HepG2 (cell line): Measurements from ENCODE around the gene NATD1. TPM values are rescaled to one million over a fixed set of nuclear protein-coding genes. Genes with fewer than 3 reads are reported as not detected.

Experiments used
- ATAC-seq: fragments of 200-7000 bp; cut with Tn5 transposase; 3 replicates; pipeline ENCODE4 v1.9.1; 2020; ENCODE audit warnings: mild to moderate bottlenecking, moderate library complexity
- BruUV-seq: library from RNA; stranded (reverse); fragments of 400-500 nt; replicated peaks from 2 replicates; lab custom pipeline; 2021; lab: Mats Ljungman, UMichigan
- CTCF ChIA-PET: fragments of 300-600 bp; formaldehyde crosslinking; extraction: SDS; loops from one replicate; lab custom pipeline; 2021; ENCODE audit warnings: low total read pairs, inconsistent platforms, low intra/inter-chr PET ratio; lab: Yijun Ruan, JAX
- POLR2A ChIA-PET: fragments of 350-600 bp; sonication (Branson Sonifier 250); formaldehyde crosslinking; loops from one replicate; lab custom pipeline; 2020; ENCODE audit warnings: antibody characterized with exemption, inconsistent platforms; lab: Yijun Ruan, JAX
- DNase-seq: peaks from one replicate; pipeline ENCODE4 v3.0.0-alpha.2; 2015; ENCODE audit warnings: low spot score
- FAIRE-seq: peaks from 3 replicates; lab custom pipeline; 2011; peaks lifted over from hg19 to GRCh38; lab: Jason Lieb, UNC
- H2AFZ ChIP-seq: one replicate; pipeline ENCODE4 v1.6.1; 2011; ENCODE audit warnings: low read length, inconsistent platforms
- H3K27ac ChIP-seq: fragments of 300-600 bp; 3 replicates; pipeline ENCODE4 v1.8.0; 2011; ENCODE audit warnings: mixed run types, mild to moderate bottlenecking, mixed read lengths, low read length, inconsistent platforms; ENCODE audit not compliant: insufficient read depth; ENCODE audit errors: extremely low read length
- H3K27me3 ChIP-seq, 2 experiments: fragments of 200-600 bp in 1 of 2; 2 replicates in 1 of 2; 3 replicates in 1 of 2; pipeline versions ENCODE4 v1.6.0 to v1.8.0; 2011; ENCODE audit warnings: low read length in 2 of 2, mild to moderate bottlenecking in 2 of 2, moderate library complexity in 2 of 2, inconsistent platforms in 1 of 2; ENCODE audit not compliant: insufficient read depth in 2 of 2, control insufficient read depth in 1 of 2
- H3K36me3 ChIP-seq, 2 experiments: fragments of 200-600 bp in 1 of 2; replicated peaks in 1 of 2; 2 replicates in 1 of 2; 3 replicates in 1 of 2; pipeline versions ENCODE4 v1.5.1 to v1.8.0; 2011; ENCODE audit warnings: low read length in 2 of 2, inconsistent platforms in 1 of 2; ENCODE audit not compliant: insufficient read depth in 2 of 2, control insufficient read depth in 1 of 2
- H3K4me1 ChIP-seq: 2 replicates; pipeline ENCODE4 v1.5.1; 2012; ENCODE audit warnings: low read length, inconsistent platforms; ENCODE audit not compliant: insufficient read depth
- H3K4me2 ChIP-seq: 2 replicates; pipeline ENCODE4 v1.6.0; 2011; ENCODE audit warnings: low read depth, low read length, inconsistent platforms
- H3K4me3 ChIP-seq, 3 experiments: fragments of 200-600 bp in 1 of 3; sonication (generic), shearing (Covaris generic) in 1 of 3; replicated peaks in 1 of 3; 2 replicates each; pipeline ENCODE4 v1.5.1; 2011 to 2016; ENCODE audit warnings: low read length in 3 of 3, inconsistent platforms in 2 of 3, low read depth in 2 of 3, mild to moderate bottlenecking in 2 of 3, control low read depth in 1 of 3, mixed read lengths in 1 of 3; ENCODE audit not compliant: insufficient read depth in 1 of 3
- H3K79me2 ChIP-seq: one replicate; pipeline ENCODE4 v1.6.1; 2011; ENCODE audit warnings: low read length, inconsistent platforms; ENCODE audit not compliant: insufficient read depth
- H3K9ac ChIP-seq: 2 replicates; pipeline ENCODE4 v1.6.0; 2011; ENCODE audit warnings: mild to moderate bottlenecking, low read depth, low read length, inconsistent platforms; ENCODE audit not compliant: insufficient read depth
- H3K9me3 ChIP-seq: 2 replicates; pipeline ENCODE4 v1.5.1; 2012; ENCODE audit warnings: mild to moderate bottlenecking, low read length
- H4K20me1 ChIP-seq: 2 replicates; pipeline ENCODE4 v1.6.0; 2011; ENCODE audit warnings: inconsistent platforms, mild to moderate bottlenecking, low read length, moderate library complexity; ENCODE audit not compliant: insufficient read depth
- ATF7 ChIP-seq, 2 experiments: fragments of 450-650 bp in 1 of 2; sonication (generic) in 1 of 2; formaldehyde crosslinking in 1 of 2; IDR thresholded peaks; 2 replicates each; pipeline versions ENCODE4 v1.4.0 to v1.6.1; 2016 to 2020; ENCODE audit warnings: antibody characterized with exemption in 1 of 2, mild to moderate bottlenecking in 1 of 2, missing genetic modification reagents in 1 of 2
- PLSCR1 ChIP-seq: sonication (generic); formaldehyde crosslinking; IDR thresholded peaks from 2 replicates; pipeline ENCODE4 v1.5.0; 2020; ENCODE audit warnings: missing genetic modification reagents, mild to moderate bottlenecking, borderline replicate concordance
- XBP1 ChIP-seq: sonication (generic); formaldehyde crosslinking; IDR thresholded peaks from 2 replicates; pipeline ENCODE4 v1.5.0; 2020; ENCODE audit warnings: missing genetic modification reagents
- ZBTB7B ChIP-seq: sonication (generic); formaldehyde crosslinking; IDR thresholded peaks from 2 replicates; pipeline ENCODE4 v1.4.0; 2020; ENCODE audit warnings: missing genetic modification reagents
- ZMYM3 ChIP-seq: sonication (generic); formaldehyde crosslinking; IDR thresholded peaks from 2 replicates; pipeline ENCODE4 v1.5.1; 2020; ENCODE audit warnings: mild to moderate bottlenecking, missing genetic modification reagents
- ZNF776 ChIP-seq: sonication (generic); formaldehyde crosslinking; IDR thresholded peaks from 2 replicates; pipeline ENCODE4 v1.4.0; 2020; ENCODE audit warnings: mild to moderate bottlenecking, missing genetic modification reagents
- ZNF891 ChIP-seq: sonication (generic); formaldehyde crosslinking; IDR thresholded peaks from 2 replicates; pipeline ENCODE4 v1.5.0; 2020; ENCODE audit warnings: mild to moderate bottlenecking, missing genetic modification reagents
- WGBS: methylation state at CpG from one replicate; pipeline ENCODE4 v1.1.6; 2017; ENCODE audit warnings: low lambda C conversion rate; 5-methylcytosine and 5-hydroxymethylcytosine counted together
- in situ Hi-C: cut with HindIII; loops from 2 replicates; pipeline ENCODE4 v1.10.0; 2017; ENCODE audit warnings: low pct_unique_long_range_greater_than_20kb; ENCODE audit not compliant: extremely low pct_ligation_motif_present
- intact Hi-C: fragments of 100-400 bp; cut with micrococcal nuclease; formaldehyde crosslinking; loops from one replicate; pipeline ENCODE4 v1.10.0; 2022; ENCODE audit not compliant: unreplicated experiment
- polyA plus RNA-seq, 8 experiments: library from polyadenylated mRNA; depleted of rRNA in 3 of 8; stranded (reverse) in 7 of 8; unstranded in 1 of 8; fragments of >200 nt; fragmentation: Illumina TruSeq in 4 of 8; extraction: Trizol in 4 of 8; gene quantifications; 2 replicates each; pipeline versions ENCODE4 v1.2.1 to v1.2.3, GENCODE V29; 2011 to 2016; ENCODE audit warnings: low read depth in 4 of 8, missing spikeins in 1 of 8, mixed read lengths in 1 of 8; ENCODE audit not compliant: insufficient read depth in 1 of 8
- total RNA-seq, 5 experiments: library from RNA; depleted of rRNA; stranded (reverse); fragments of >200 nt; fragmentation: Illumina TruSeq; extraction: Trizol; gene quantifications; 2 replicates each; pipeline ENCODE4 v1.2.3, GENCODE V29; 2016; ENCODE audit warnings: low read depth in 1 of 5
- TF ChIP-seq, protein P1 (sequence below): sonication (generic); formaldehyde crosslinking; IDR thresholded peaks from 2 replicates; pipeline ENCODE4 v1.4.0; 2020; ENCODE audit warnings: missing genetic modification reagents

NATD1 gene
- total and polyA plus RNA-seq, 2 of the 13 experiments (the other 11 are each of a cell fraction or from before 2014, with no cell fraction given): 0.31 to 2.3 TPM

DNA sequence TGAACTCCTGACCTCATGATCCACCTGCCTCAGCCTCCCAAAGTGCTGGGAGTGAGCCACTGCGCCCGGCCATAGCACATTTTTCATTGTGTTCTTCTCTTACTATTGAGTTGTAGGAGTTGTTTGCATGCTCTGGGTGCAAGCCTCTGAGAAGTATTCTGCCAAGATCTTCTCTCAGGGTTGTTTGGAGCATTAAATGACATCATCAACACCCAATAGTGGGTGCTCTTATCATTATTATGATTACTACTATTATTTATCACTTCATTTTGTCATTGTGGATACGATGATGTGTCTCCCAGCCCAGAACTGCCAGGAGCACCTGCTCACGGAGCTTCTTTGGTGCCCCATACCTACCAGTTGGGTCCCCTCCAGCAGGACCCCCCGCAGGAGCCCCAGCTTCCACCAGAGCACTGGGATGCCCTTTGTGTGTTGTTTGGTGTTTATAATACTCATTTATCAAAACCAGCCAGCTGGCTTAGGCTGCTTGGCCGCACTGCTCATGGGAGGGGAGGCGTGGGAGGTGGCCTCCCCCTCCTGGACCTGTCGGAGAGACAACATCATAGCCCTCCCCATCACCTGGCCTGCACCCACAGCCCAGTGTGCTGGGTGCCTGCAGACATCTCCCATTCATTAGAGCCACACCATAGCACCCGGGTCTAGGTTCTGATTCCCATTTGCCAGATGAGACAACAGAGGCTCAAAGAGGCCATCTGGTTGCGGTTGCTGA lies 18.4 kb upstream of the NATD1 start:
- CTCF ChIA-PET: no interaction called here
- WGBS: 53% methylated on average over 8 of the region's 10 CpGs
- Histone ChIP-seq H2AFZ (no peak overlapping the region), H4K20me1 (no peaks in the 10 kb centered on the region), H3K27ac (no peak overlapping the region)
- FAIRE-seq (no peak), DNase-seq (no peak)
- no TSS peak for BruUV-seq
- in situ Hi-C loops: no loop called here
- TF ChIP-seq, protein P1, sequence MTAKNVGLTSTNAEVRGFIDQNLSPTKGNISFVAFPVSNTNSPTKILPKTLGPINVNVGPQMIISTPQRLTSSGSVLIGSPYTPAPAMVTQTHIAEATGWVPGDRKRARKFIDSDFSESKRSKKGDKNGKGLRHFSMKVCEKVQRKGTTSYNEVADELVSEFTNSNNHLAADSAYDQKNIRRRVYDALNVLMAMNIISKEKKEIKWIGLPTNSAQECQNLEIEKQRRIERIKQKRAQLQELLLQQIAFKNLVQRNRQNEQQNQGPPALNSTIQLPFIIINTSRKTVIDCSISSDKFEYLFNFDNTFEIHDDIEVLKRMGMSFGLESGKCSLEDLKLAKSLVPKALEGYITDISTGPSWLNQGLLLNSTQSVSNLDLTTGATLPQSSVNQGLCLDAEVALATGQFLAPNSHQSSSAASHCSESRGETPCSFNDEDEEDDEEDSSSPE (CRISPR knock-in tag): no peak
- TF ChIP-seq ZNF891 (CRISPR knock-in tag) (no peak), ATF7 (IDR thresholded peaks at IDR 0.05) (peak; percentile 70), ATF7 (CRISPR knock-in tag; IDR thresholded peaks at IDR 0.05) (no peak), XBP1 (CRISPR knock-in tag) (no peak), ZMYM3 (CRISPR knock-in tag) (no peak)
- TF ChIP-seq, all 625 proteins: peak for 1
- no peak overlapping the region for H3K9ac ChIP-seq
- H3K4me1 ChIP-seq: peaks cover 24% of the 10 kb centered on the region
- H3K4me3 ChIP-seq: no peak overlapping the region
- intact Hi-C loops: no loop called here
- no peaks in the 10 kb centered on the region for H3K9me3 ChIP-seq
- ATAC-seq: no peak
- H3K36me3 ChIP-seq: no peaks in the 10 kb centered on the region
- POLR2A ChIA-PET: no interaction called here
- no peak overlapping the region for H3K4me2 ChIP-seq
- H3K79me2 ChIP-seq: no peaks in the 10 kb centered on the region
- peaks cover 0 to 26% of the 10 kb centered on the region in 2 experiments; a peak in 4 of 5 replicates for H3K27me3 ChIP-seq

DNA sequence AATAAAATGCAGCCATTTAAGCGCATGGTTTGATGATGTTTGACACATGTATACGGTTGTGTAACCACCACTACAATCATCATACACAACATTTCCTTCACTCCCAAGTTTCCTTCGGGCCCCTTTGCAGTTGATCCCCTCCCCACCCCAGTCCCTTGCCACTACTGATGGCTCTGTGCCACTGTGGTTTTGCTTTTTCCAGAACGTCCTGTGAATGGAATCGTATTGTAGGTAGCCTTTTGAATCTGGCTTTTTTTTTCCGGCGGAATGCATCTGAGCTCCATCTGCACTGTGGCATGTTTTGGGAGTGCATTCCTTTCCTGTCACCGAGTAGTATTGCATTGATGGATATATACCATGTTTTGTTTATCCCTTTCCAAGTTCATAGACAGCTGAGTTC lies 16.2 kb upstream of the NATD1 start:
- ChIA-PET CTCF (no interaction called here), POLR2A (interaction anchor here (0.7 kb wide), 1 partner anchor 17 kb away, joined by 3 read pairs; no protein-coding TSS in a partner anchor)
- 22% methylated on average over 8 of the region's 8 CpGs for WGBS
- Histone ChIP-seq H3K27me3 (peaks cover 0 to 11% of the 10 kb centered on the region in 2 experiments; a peak in 4 of 5 replicates), H3K79me2 (no peaks in the 10 kb centered on the region), H2AFZ (no peak overlapping the region), H3K4me1 (peaks cover 1% of the 10 kb centered on the region; the same call in 1 of the 2 replicates), H3K27ac (no peak overlapping the region), H3K9ac (no peak overlapping the region), H3K4me3 (no peak overlapping the region), H3K36me3 (no peaks in the 10 kb centered on the region), H4K20me1 (no peaks in the 10 kb centered on the region), H3K4me2 (no peak overlapping the region), H3K9me3 (no peaks in the 10 kb centered on the region)
- intact Hi-C loops (no loop called here), in situ Hi-C loops (no loop called here)
- no peak for FAIRE-seq
- BruUV-seq: no TSS peak
- no peak for DNase-seq
- TF ChIP-seq ZNF776 (no peak), ZBTB7B (CRISPR knock-in tag) (no peak), PLSCR1 (CRISPR knock-in tag) (no peak)
- ATAC-seq: no peak
